Heart right ventricle (tissue), 16 donors: ENCODE data around the gene TBC1D30. TPM values are rescaled to one million over a fixed set of nuclear protein-coding genes. Genes with fewer than 3 reads are reported as not detected.

ENCODE experiments used
- ATAC-seq, 8 donors: fragments of 200-7000 bp; cut with Tn5 transposase; one replicate each; pipeline ENCODE4 v1.9.1; 2020; ENCODE audit warnings: mild to moderate bottlenecking in 8 of 8, moderate library complexity in 8 of 8, moderate number of reproducible peaks in 1 of 8
- DNase-seq, 2 donors: peaks; one replicate each; pipeline ENCODE4 v3.0.0-alpha.2; 2020
- H3K27ac ChIP-seq, 10 donors: fragments of 200-600 bp; sonication (generic) in 2 of 10; one replicate each; pipeline versions ENCODE4 v1.5.0 to v1.8.0; 2020 to 2022; ENCODE audit warnings: mild to moderate bottlenecking in 3 of 10
- H3K27me3 ChIP-seq, 7 donors: fragments of 200-600 bp; one replicate each; pipeline ENCODE4 v1.8.0; 2021 to 2022; ENCODE audit warnings: mild to moderate bottlenecking in 2 of 7
- H3K36me3 ChIP-seq, 9 donors: fragments of 200-600 bp; sonication (generic) in 1 of 9; one replicate each; pipeline versions ENCODE4 v1.5.0 to v1.8.0; 2020 to 2022; ENCODE audit warnings: mild to moderate bottlenecking in 2 of 9
- H3K4me1 ChIP-seq, 9 donors: fragments of 200-600 bp; sonication (generic) in 1 of 9; one replicate each; pipeline versions ENCODE4 v1.5.0 to v1.8.0; 2020 to 2022; ENCODE audit warnings: mild to moderate bottlenecking in 4 of 9
- H3K4me3 ChIP-seq, 10 donors: fragments of 200-600 bp; sonication (generic) in 2 of 10; one replicate each; pipeline versions ENCODE4 v1.5.0 to v1.8.0; 2020 to 2022; ENCODE audit warnings: mild to moderate bottlenecking in 7 of 10, moderate library complexity in 2 of 10
- H3K9me3 ChIP-seq, 11 donors: fragments of 200-600 bp in 10 of 11; sonication (generic) in 2 of 11; one replicate each; pipeline versions ENCODE4 v1.5.0 to v1.8.0; 2013 to 2022; ENCODE audit warnings: mild to moderate bottlenecking in 2 of 11, control low read depth in 1 of 11, moderate library complexity in 1 of 11
- CTCF ChIP-seq, 9 donors: fragments of 200-600 bp; sonication (generic) in 2 of 9; IDR thresholded peaks; one replicate each; pipeline versions ENCODE4 v1.5.0 to v1.8.0; 2021 to 2022; ENCODE audit warnings: antibody characterized with exemption in 9 of 9, mild to moderate bottlenecking in 5 of 9, moderate library complexity in 1 of 9
- intact Hi-C, 10 donors: fragments of 100-400 bp; cut with DNase I; formaldehyde crosslinking; loops; one replicate each; pipeline versions ENCODE4 v1.11.1 to v1.14.2; 2022
- polyA plus RNA-seq, 2 donors: library from polyadenylated mRNA; stranded (reverse); fragments of 200-250 nt; gene quantifications; one replicate each; pipeline ENCODE4 v1.2.3, GENCODE V29; 2013
- total RNA-seq, 10 donors: library from RNA; stranded (reverse); fragmentation: NEBNext Ultra II Directional in 3 of 10; extraction: Animal tissue kit (Norgen Biotek cat#: 25700) in 3 of 10; gene quantifications; one replicate each; pipeline versions ENCODE4 v1.2.1 to v1.2.4, GENCODE V29; 2021 to 2023
- donor health status: Arrhythmogenic right ventricular cardiomyopathy.
- donor health status: ischemic (EF 13 %, LVEDD 7.1; RV severe dilation, severe dysfunction).
- donor health status: healthy with polysubstance abuse.
- donor health status: DM: no; HTN: yes; CAD: no.
- donor health status: DM: no; HTN: no; CAD: no.
- donor health status: ischemic (EF 25% LVEDD 6.9; RV normal size, moderate dysfunction).
- donor health status: ischemic (EF 25% LVEDD 5.7; RV mildly dilated, moderate dysfunction).
- donor health status: healthy.
- donor health status: DM: yes; HTN: yes; CAD: no.
- donor health status: Ischemic cardiomyopathy.
- donor health status: ischemic (EF 35%, LVEDD 5.7; RV mildly dilated, moderate dysfunction).
- donor health status: nonischemic (EF 11% LVEDD 7.7; RV severe dilation, severe dysfunction).
- donor health status: DM: yes; HTN: yes; CAD: no.
- donor health status: PGD.
- donor health status: ischemic (EF 29% LVEDD 5.4; RV normal size, mild dysfunction).
- donor health status: nonischemic (EF 23%, LVEDD 6.1; RV moderate dilation, normal function).

The TBC1D30 gene
- total and polyA plus RNA-seq, 12 donors: 0.36 to 2.4 (median 0.66) TPM

- Histone ChIP-seq H3K4me3 (no peak overlapping the region), H3K27ac (no peak overlapping the region), H3K9me3 (peaks cover 0 to 5% (median 0%) of the 10 kb centered on the region in 11 donors), H3K27me3 (no peaks in the 10 kb centered on the region), H3K36me3 (no peaks in the 10 kb centered on the region), H3K4me1 (no peaks in the 10 kb centered on the region)
- ATAC-seq (no peak), DNase-seq (no peak)
- intact Hi-C loops: no loop called here
- no peak for TF ChIP-seq CTCF (IDR thresholded peaks at IDR 0.05)
Observed at GRCh38 chr12:64923536-64923935, 99.1 kb downstream of the TBC1D30 start.

Other genes with a start within 250 kb of the TBC1D30 start
- gene RASSF3, start 214.2 kb upstream of the TBC1D30 start, total RNA-seq: 100 to 1,000 TPM in 3 of 10 donors, 10 to 100 TPM in 7; 55.1 to 159 (median 89.3) TPM
- gene RASSF3, start 214.2 kb upstream of the TBC1D30 start, polyA plus RNA-seq: 10 to 100 TPM; 21.6 to 35.8 TPM
- gene GNS, start 65.2 kb upstream of the TBC1D30 start, total RNA-seq: 100 to 1,000 TPM in 7 of 10 donors, 10 to 100 TPM in 3; 89.1 to 204 (median 102) TPM
- gene GNS, start 65.2 kb upstream of the TBC1D30 start, polyA plus RNA-seq: 10 to 100 TPM; 20.4 to 41.4 TPM